GM11168 (cell line): Measurements from ENCODE around the gene PUS7.

Experiments
- in situ Hi-C: fragments of 300-500 bp; cut with MboI; formaldehyde crosslinking; loops from one replicate; pipeline ENCODE4 v1.12.0; 2022; ENCODE audit warnings: low sequenced_read_pairs; ENCODE audit not compliant: unreplicated experiment

The PUS7 gene

GRCh38 chr7:105512415-105512814, 9.7 kb downstream of the PUS7 start:
- in situ Hi-C loops, result no loop called here

- in situ Hi-C loops, result no loop called here
These were observed 19.9 kb downstream of the PUS7 start for GRCh38 chr7:105502173-105502572.

- in situ Hi-C loops, result no loop called here
These were observed 25.1 kb downstream of the PUS7 start for GRCh38 chr7:105497016-105497415.

GRCh38 chr7:105496521-105496920, 25.6 kb downstream of the PUS7 start:
- in situ Hi-C loops, result no loop called here

DNA sequence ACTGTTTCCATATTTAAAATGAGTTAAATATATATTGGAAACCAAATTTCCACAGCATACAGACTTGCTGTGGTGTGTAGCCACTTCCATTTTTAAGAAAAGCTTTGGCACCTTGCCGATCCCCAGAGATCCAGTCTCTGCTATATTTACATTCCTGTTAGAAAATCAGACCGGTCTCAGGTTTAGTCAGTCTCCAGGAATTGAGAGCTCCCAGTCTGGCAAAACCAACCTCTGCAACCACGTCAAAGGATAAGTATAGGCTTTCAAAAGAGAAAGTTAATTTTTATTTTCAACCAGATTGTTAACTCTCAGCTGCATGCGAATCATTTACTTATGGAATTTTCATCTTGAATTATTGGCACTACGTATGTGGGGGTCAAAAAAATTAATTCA, 28.2 kb downstream of the PUS7 start:
- in situ Hi-C loops, result no loop called here

- in situ Hi-C loops, result no loop called here
These were observed 28.7 kb downstream of the PUS7 start for GRCh38 chr7:105493196-105493922.

DNA sequence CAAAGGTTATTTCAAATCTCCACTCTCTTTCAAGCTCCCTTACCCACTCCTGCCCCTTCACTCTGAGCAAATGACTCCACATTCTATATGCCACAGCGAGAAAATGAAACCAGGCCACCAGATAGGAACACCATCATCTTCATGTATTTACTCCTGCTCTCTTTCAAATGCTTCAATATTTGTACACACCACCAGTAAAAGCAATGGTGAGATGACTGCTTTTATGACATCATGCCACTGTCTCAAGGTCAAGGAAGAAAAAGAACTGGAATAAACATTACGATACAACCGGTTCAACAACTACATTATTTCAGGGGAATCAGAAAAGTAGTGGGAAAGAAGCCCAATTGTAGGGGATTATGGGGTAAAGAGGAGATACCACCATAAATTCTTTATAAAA, 32.7 kb downstream of the PUS7 start:
- in situ Hi-C loops, result no loop called here

- in situ Hi-C loops, result no loop called here
These were observed 34.2 kb downstream of the PUS7 start for GRCh38 chr7:105487579-105488571.

GRCh38 chr7:105480931-105481330, 41.1 kb downstream of the PUS7 start:
- in situ Hi-C loops, result no loop called here

DNA sequence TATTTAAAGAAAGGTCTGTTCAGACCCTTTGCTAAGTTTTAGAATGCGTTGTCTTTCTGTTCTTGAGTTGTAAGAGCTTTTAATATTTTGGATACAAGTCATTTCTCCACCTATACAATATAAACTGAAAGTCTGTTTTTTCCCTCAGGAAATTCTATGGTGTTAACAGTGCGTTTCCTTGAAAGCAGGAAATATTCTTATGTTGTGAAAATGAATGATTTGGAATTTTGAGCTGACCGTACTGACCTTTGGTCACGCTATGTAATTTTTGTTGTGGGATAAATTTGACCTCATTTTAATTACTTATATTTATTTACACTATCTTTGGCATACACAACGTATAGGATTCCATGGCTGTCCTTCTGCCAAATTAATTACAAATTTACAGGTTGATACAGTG, 43.5 kb downstream of the PUS7 start:
- in situ Hi-C loops, result no loop called here

DNA sequence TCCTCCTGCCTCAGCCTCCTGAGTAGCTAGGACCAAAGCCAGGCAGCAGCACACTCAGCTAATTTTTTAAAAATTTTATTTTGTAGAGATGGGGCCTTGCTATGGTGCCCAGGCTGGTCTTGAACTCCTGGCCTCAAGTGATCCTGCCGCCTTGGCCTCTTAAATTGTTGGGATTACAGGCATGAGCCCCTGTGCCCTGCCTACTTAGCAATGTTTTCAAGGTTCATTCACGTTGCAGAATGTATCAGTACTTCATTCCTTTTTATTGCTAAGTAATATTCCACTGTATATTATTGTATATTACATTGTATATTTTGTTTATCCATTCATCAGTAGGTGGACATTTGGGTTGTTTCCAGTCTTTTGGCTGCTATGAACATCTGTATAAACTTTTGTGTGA, 44.2 kb downstream of the PUS7 start:
- in situ Hi-C loops, result no loop called here

- in situ Hi-C loops, result no loop called here
These were observed 48.0 kb downstream of the PUS7 start for GRCh38 chr7:105474045-105474444.

- in situ Hi-C loops, result no loop called here
These were observed 48.9 kb downstream of the PUS7 start for GRCh38 chr7:105473163-105473562.

- in situ Hi-C loops, result no loop called here
These were observed 51.2 kb downstream of the PUS7 start for GRCh38 chr7:105470846-105471245.

GRCh38 chr7:105470090-105470489, 52.0 kb downstream of the PUS7 start:
- in situ Hi-C loops, result no loop called here

DNA sequence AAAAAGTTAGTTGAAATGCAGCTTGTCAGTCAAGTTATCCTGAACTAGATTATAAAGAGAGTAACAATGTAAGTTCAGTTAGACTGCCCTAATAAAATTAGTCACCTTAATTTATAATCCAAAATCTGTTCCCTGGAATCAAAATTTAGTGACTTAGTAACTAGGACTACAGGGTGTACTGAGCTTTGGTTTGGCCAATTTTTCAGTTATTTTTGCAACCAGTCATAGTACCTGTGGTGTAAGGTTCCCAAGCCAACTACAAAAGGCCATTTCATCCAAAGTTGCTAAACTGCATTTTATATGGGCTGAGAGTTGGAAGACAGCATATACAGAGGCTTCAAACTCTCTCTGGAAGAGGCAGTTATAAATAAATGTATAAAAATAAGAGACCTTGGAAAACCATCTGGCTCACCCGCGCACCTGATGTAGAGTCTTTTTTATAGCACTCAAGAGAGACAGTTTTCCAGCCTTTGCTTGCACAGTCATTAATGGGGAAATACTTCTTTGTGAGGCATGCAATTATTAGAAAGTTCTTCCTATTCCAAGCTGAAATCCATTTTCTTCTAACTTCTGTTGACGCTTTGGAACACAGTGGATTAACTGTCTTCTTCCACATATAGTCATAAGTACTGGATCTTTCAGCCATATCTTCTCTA, 59.2 kb downstream of the PUS7 start:
- in situ Hi-C loops, result no loop called here

GRCh38 chr7:105461518-105461917, 60.6 kb downstream of the PUS7 start:
- in situ Hi-C loops, result no loop called here

DNA sequence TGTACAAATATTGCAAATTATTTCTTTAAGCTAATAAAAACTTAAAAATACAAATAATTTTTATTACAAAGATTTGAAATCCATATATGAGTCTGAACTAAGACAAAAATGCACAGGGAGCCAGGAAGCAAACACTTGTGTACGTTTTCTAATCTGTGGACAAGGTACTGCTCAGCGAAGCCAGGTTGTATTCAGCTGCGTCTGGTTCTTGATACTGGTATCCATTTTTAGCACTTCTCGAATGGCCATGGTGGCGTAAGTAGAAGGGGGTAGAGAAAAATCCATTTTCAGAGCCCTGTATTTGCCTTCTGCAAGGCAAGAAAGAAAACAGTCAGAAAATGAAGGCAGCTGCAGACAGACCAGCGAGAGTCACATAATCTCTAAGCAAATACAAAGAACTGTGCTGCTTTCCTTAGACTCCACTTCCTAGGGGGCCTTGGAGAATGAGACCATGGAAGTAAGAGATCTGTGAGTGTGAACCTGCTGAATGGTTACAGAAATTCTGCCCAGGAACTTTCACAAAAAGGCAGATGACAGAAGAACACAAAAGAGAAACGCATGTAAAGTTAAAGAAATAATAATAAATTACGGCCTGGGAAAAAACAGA, 64.3 kb downstream of the PUS7 start:
- in situ Hi-C loops, result no loop called here

DNA sequence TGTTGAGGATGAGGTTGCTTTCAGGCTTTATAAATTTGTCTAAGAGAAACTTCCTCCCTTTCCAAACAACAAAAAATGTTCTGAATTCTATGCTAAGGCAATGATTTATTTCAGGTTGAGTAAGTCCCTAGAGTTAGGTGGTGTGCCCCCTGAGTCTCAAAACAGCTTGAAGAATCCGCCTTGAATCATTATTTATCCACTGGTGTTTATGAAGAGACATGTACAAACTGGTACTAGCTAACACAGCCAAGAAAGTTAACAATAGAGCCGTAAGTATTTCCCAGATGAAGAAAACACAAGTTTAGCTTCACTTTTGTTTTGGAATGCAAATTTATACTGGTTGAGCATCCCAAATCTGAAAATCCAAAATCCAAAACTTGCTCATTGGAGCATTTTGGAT, 67.2 kb downstream of the PUS7 start:
- in situ Hi-C loops, result no loop called here

DNA sequence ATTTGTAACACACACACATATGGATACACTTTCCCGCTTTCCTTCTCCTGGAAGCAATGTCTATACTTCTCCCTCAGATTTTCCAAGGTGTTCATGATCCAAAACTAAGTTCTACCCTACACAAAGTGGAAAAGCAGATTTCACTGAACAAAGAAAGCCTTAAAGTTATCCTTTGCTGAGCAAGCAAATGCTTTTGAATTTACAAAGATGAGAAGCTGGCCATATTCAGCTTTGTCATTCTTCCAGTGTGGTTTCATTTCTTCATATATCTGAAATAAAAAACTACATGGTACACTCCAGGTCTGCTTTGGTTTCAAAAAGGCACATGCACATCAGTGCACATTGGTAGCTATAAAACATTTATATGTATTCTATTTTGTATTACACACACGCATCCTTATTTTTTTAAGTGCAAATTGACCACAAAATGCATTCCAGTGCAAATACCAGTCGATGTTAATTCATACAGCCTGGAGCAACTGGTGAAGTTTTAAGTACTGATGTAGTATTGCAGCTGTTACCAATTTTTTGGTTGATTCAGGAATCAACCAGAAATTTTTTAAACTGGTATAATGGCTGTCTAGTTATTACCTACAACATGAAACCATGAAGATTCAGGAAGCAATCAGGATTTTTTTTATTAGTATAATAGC, 67.8 kb downstream of the PUS7 start:
- in situ Hi-C loops, result no loop called here
